Lower leg skin (tissue), 3 donors: ENCODE results near the gene PANK4.

Experiments
- POLR2A ChIP-seq, 2 donors: fragments of 450-650 bp; IDR thresholded peaks; one replicate each; pipeline ENCODE4 v1.6.1; 2016 to 2017; ENCODE audit warnings: antibody characterized with exemption in 2 of 2, mild to moderate bottlenecking in 1 of 2, moderate library complexity in 1 of 2
- TF ChIP-seq, protein P1 (sequence below), 3 donors: fragments of 450-650 bp; IDR thresholded peaks; one replicate each; pipeline ENCODE4 v1.5.1; 2016; ENCODE audit warnings: antibody characterized with exemption in 3 of 3, mild to moderate bottlenecking in 3 of 3, moderate library complexity in 2 of 3

DNA sequence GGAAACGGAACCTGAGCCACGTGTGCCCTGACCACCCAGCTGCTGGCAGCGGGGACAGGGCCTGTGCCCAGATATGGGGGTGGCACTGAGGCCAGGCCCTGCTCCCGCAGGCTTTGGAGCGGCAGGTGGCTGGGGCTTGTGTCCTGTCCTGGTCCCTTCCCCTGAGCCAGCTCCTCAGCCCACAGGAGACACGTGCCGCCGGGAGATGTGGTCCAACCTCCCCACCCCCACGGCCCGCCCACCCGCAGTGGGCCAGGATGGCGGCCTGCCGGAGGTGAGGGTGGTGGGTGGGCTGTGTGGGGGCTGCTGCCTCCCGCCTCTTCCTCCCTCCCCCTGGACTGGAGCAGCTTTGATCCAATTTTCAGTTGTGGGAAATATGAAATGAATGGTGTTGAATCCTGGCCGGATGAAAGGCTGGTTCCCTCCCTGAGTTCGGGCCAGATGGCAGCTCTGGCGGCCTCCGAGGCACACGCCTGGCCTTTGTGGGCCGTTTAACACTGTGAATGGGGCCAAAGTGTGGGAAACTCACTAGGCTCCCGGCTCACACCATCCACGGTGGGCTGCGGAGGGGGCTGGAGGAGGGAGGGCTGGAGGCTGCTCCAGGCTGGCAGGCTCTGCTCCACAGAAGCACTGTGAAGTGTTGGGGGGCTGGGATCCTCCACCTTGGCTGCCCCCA, 6.2 kb upstream of the PANK4 start:
- no peak for TF ChIP-seq POLR2A (IDR thresholded peaks at IDR 0.05)
- TF ChIP-seq, protein P1, sequence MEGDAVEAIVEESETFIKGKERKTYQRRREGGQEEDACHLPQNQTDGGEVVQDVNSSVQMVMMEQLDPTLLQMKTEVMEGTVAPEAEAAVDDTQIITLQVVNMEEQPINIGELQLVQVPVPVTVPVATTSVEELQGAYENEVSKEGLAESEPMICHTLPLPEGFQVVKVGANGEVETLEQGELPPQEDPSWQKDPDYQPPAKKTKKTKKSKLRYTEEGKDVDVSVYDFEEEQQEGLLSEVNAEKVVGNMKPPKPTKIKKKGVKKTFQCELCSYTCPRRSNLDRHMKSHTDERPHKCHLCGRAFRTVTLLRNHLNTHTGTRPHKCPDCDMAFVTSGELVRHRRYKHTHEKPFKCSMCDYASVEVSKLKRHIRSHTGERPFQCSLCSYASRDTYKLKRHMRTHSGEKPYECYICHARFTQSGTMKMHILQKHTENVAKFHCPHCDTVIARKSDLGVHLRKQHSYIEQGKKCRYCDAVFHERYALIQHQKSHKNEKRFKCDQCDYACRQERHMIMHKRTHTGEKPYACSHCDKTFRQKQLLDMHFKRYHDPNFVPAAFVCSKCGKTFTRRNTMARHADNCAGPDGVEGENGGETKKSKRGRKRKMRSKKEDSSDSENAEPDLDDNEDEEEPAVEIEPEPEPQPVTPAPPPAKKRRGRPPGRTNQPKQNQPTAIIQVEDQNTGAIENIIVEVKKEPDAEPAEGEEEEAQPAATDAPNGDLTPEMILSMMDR (IDR thresholded peaks at IDR 0.05), result no peak
